Stimulated activated CD8-positive, alpha-beta memory T cell treated with anti-CD3 and anti-CD28 coated beads, Interleukin-15, amount 100 ng/mL, for 1 hour (primary cell): ENCODE measurements around the gene ARID2.

Source experiments
- DNase-seq: peaks from one replicate; pipeline ENCODE4 v3.0.0-alpha.2; 2020; ENCODE audit warnings: low read depth

ARID2 gene

DNA sequence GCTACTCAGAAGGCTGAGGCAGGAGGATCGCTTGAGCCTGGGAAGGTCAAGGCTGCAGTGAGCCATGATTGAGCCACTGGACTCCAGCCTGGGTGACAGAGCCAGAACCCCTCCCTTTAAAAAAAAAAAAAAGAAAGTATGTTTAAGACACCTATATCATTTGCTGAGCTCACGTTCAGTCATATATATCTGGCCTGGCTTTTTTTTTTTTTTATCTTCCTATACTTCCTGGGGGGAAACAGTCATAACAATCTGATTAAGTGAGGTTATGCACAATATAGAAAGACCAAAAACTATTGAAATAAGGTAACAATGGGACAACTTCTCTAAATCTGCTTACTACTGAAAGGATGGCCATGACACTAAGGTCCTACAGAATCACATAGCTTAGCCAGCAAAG is 9.4 kb upstream of the ARID2 start:
- DNase-seq = no peak

DNA sequence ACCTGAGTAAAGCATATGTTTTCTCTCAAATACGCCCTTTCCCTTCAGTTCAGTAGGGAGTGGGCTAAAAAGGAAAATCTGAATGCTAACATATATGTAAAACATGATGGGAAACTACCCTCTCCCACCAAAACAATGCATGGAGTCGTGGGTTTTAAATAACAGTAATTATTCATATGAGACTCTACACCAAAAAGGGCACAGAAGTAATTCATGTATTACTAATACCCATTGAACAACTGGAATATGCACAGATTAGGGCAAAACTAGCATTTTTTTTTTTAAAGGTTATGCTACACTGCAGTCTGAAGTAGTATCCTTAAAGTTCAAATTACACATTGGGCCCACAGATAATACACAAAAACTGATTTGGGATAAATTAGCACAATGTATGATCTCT is 8.1 kb upstream of the ARID2 start:
- DNase-seq = no peak

DNA sequence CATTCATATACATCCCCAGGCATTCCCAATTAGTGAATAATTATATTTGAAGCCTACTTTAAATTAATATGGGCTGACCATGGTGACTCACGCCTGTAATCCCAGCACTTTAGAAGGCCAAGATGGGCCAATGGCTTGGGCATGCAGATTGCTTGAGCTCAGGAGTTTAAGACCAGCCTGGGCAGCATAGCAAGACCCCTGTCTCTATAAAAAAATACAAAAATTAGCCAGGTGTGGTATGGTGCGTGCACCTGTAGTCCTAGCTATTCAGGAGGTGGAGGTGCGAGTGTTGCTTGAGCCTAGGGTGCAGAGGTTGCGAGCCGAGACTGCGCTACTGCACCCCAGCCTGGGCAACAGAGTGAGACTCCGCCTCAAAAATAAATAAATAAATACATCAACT is 7.6 kb upstream of the ARID2 start:
- no peak for DNase-seq

DNA sequence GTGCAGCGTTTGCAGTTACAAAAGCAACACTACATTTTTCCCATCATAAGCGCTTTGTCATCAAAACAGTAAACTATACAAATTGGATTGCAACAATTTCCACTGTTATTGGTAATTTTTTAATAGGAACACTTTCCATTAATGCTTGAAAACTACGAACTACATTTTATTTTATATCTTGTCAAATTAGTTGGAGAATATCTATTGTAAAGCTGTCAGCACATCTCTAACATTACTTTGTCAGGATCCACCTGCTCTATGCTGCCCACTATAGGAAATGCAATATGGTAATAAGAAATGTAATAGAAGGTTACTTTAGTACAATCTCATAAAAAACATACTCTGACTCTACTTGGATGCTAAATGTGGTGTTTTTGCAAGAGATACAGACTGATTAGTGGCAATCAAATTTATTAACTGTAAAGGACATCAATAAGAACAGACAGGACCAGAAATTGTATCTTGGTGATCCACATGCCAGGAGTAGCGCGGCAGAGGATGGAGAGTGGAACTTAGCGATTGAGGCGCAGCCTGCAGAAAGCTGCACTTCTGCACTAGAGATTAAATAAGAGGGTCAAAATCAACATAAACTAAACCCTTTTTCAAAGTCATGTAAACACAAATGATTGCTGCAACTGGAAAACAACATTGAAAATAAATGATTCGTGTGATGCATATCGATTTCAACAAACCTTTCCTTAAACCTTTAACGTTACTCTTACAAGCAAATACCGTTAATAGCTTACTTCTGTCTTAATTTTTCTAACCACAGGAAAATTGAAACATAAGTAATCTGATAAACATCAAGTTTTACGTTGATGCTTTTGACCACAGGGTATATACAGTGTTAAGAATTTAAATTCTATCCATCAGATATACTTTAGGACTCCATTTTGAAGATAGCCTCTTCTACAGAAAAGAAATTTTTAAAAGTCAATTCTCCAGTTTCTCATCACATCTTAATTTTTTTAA is 3.6 kb upstream of the ARID2 start:
- DNase-seq = no peak

DNA sequence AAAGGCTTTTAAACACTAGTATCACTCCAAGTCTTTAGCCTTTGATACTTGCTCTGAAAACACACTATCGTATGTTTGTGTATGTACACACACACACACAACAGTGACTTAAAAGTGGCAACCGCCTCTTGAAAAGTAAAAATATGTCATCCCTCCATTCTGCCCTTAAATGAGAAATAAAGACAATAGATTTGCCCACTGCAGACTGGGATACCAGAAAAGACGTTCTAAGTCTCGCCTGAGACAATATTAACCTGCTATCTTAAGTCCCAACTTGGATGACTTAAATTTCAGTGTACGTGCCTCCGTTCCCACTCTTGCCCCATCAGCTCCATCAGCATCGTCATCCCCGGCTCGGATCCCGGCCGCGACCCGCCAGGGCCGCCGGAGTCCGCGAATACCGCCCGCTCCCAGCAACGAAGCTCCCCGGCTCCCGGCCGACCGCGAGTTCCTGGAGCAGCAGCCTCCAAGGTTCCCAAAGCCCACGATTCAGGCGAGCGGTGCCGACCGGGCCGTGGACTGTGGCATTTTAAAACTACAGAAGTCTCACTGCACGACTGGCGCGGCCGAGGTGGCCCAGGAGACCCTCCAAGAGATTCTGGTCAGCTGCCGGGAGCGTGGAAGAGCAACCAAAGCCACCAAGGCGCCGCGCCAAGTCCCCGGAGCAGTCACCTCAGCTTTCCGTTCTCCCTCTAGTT is 2.8 kb upstream of the ARID2 start:
- DNase-seq = peak; percentile 10

DNA sequence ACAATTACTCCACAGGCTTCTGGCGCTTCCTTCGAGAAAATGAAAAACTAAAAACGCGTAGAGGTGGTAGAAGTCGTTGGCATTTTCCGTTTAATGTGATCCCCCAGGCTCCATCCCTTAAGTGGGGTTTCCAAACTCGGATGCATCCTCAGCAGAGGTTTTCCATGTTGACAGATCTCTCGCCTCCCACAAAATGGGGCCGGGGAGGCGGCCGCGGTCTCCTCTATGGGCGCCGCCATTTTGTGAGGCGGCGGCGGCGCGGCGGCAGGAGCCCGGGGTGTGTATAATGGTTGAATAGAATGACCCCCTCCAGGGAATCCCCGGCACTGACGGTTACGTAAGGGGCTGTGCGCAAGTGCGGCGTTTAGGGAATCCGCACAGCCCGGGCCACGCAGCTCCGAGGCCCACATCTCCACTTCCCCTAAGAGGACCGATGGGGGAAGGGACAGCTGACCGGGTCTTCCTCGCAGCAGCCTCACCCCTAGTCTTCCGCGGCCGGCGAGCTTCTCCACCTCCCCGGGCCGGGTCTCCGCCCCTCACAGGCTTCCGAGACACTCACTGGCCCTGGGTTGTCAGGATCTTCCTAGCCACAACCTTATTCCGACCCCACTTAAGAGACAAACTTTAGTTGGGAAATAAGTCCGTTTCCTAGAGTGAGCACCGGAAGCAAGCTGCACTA is 2.1 kb upstream of the ARID2 start:
- peak; percentile 67 for DNase-seq

DNA sequence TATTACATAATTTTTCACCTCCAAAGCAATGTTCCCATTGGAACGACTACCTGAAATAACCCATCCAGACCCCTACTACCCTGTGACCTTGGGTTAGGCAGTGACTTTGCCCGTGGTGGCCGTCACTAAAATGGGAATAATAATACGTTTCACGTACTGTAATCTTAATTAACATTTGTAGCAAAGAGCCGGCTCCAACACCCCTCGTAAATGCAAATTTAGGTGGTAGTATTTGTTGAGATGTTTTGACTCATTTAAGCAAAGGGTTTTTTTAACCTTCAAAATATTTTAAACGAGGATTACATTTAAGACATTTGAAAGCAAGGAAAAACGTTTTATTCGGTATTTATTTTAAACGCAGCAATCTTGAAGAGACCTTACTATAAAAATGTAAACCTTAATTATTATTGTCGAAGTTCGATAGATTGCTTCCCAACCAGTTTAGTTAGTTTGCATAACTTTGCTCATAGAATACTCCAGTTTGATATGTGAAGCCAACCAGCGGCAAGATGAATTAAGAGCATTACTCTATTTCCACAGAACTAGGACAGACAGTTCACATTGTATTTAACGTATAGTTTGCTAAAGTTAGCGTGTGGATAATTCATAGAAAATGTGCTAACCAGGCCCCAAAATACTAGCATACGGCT is 1.4 kb upstream of the ARID2 start:
- no peak for DNase-seq

DNA sequence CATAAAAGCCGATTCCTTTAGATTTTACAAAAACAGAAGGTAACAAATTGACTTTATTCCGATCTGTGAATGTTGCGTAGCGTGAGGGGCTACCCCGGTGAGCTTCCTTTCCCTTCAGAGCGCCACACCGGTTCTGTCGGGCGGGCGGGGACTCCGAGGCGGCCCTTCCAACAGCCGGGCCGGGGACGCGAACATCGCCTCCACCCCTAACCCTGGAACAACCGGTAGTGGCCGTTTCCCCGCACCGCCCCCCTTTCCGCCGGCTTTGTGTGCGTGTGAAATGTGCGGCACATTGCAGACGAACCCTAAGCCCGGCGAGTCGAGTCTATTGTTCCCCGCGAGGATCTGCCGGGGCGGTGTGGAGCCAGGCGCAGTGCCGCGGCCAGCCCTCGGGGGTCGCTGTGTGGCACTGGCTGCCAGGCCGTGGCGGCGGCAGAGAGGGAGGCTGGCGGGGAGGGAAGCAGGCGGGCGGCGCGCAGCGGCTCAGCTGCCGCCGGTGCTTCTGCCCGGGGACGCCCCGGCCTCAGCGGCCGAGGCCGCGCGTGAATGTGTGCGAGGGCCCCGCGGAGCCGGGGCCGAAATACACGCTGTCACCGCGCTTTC is 775 bp upstream of the ARID2 start:
- DNase-seq = peak; percentile 91

DNA sequence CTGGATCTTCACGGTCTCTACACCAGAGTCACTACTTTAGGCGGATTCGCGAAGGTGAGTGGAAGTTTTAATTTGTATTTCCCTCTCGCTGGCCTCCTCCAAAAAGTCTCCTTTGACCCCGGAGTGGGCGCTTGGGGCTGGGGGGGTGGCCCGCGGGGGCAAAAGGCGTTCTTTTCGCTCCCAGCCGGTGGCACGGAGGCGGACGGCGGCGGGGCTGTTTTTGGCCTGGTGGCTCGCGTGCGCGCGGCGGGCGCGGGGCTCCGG is 510 bp downstream of the ARID2 start:
- no peak for DNase-seq

DNA sequence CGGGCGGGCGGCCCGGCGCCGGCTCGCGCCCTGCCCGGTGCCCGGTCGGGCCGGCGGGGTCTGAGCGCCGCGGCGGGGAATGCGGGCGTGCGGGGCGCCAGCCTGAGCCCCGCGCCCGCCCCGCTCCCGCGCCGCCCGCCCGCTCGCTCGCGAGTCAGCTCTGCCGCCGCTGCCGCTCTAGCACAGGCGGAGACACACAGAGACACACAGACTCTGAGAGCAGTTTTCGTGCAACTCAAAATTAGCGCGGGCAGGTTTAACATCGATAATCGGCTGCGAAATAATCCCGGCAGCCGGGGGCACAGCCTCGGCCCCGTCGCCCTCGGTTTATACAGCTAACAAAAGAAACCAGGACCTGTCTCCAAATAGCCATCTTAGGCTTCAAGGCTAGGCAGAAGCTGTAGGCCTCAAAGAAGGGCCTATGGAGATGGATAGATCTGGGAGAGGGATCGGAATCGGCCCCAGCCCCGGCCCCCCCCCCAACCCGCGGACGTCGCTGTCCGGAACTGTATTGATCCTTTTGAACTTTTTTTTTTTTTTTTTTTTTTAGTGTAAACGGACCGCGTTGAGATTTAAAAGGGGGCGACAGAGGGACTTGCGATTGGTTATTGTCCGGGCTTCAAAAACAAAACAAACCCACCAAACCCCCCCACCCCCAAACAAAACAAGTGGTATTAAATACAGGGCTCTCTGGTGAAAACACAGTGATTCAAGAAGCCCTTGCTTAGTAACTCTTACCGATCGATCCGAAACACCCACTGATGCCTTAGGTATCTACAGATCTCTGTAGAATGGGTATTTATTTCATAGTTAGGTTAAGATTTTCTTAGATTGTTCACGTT is 1.1 kb downstream of the ARID2 start:
- DNase-seq = peak; percentile 38

DNA sequence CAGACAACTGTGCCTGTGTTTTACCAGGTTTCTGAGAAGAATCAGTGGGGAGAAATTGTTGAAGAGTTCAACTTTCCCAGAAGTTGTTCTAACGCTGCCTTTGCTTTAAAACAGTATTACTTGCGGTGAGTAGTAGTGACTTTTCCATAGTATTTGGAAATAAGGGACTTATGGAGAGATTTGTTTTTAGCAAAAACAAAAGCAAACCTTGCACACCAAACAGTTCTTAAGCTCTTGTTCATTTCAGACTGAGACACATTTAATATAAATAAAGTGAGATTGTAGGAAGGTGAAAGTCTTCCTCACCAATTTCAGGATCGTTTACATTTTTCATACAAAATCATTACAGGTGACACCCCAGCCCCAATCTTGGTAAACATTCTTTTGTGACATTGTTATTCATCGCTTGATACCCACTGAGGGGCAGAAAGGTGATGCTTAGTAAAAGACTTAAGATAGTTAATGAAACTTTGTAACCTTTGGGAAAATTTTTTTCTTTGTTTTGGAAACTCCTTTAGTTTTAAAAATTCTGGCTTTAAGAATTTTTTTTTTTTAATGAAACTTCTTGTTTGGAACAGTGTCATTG is 1.8 kb downstream of the ARID2 start:
- no peak for DNase-seq

DNA sequence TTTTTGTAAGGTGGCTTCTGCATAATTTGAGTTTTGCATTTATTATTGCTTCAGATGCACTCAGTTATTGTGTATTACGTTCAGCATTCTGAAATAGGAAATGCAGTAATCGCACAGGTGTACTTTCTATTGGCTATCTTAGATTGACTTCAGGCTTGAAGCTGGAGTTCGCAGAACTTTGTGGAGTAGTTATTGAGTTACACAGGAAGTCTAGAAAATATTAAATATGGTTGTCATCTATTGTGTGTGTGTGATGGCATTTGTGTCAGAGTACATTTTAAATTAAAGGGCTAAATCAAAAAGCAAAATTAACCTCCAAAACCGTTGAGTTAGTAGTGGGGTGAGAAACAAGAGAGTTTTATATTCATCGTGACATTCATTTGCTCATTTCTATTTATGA is 2.7 kb downstream of the ARID2 start:
- no peak for DNase-seq

DNA sequence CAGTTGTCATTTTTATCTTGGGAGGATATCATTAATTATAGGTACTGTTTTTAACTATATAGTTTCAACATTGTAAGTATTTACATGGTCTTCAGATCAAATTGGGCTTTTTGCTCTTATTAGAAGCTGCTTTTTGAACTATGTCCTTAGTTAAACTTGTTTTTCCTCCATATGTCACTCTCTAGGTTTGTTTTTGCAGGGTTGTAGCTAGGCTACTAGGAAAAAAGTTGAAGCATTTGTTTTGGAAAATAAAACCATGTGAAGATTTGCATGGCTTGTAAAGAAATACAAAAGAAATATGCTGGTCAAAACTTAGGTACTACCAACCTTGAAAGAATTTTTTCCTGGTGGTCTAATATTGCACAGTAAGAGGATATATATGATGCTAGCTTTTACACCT is 3.4 kb downstream of the ARID2 start:
- DNase-seq = no peak

DNA sequence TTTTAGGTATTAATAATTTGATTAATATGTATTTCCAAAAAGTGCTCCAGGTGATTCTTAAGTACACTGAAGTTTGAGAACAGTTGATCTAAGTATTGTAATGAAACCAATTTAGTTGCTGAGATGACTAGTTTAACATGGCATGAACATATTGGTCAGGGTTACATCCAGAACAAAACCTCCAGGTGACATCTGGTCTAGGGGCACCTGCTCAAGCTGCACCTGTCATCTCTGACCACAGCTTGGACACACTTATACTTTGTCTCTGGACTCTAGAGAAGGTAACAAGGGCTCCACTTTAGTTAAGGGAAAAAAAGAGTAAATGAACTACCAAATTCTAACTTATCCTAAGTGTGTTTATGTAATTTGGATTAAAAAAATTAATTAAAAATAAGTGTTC is 8.1 kb downstream of the ARID2 start:
- no peak for DNase-seq

DNA sequence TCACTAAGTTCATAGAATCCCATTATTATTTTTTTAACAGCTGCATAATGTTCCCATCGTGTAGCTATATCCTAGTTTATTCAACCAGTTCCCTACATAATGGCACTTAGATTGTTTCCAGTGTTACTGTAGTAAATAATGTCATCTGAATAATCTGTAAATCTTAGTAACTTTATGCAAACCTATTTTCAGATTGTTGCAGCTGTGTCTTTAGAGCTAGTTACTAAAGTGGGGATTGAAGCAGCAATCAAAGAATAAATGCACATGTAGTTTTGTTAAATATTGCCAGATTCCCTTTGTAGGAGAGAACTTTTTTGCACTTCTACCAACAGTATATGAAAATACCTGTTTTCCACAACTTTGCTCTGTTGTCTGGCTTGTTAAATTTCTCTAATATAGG is 13.1 kb downstream of the ARID2 start:
- no peak for DNase-seq

DNA sequence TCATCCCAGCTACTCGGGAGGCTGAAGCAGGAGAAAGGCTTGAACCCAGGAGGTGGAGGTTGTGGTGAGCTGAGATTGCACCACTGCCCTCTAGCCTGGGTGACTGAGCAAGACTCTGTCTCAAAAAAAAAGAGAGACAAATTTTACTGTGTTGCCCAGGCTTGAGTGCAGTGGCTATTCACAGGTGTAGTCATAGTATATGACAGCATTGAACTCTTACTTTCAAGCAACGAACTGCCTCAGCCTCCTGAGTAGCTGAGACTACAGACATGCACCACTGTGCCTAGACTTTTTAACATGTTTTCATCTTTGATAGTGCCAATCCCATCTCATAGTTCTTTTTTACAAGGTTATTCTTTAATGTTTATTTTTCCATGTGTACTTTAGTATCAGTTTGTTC is 13.7 kb downstream of the ARID2 start:
- DNase-seq = no peak

DNA sequence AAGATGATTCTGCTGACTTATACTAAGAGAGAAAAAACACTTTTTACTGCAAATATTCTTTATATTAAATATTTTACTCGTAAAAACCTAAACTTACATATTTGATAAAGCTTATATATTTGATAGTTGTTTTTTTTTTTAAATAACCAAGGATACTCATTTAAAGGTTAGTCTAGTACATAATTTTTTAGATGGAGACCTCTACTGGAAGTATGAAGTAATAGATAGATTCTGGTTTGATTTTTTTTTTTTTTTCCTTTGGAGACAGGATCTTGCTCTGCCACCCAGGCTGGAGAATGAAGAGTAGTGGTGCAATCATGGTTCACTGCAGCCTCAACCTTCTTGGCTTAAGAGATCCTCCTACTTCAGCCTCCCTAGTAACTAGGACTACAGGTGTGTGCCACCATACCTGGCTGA is 16.4 kb downstream of the ARID2 start:
- no peak for DNase-seq

DNA sequence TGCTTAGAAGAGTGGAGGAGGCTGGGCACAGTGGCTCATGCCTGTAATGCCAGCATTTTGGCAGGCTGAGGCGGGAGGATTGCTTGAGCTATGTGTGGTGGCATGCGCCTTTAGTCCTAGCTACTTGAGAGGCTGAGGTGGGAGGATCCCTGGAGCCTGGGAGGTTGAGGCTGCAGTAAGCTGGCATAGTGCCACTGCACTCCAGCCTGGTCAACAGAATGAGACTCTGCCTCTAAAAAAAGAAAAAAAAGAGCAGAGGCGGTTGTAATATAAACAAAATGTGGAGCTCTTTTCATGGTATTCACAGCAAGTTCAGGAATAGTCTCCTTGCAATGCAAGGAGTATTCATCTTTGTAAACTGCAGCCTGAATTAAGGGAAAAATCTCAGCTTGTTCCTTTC is 27.2 kb downstream of the ARID2 start:
- DNase-seq = no peak

DNA sequence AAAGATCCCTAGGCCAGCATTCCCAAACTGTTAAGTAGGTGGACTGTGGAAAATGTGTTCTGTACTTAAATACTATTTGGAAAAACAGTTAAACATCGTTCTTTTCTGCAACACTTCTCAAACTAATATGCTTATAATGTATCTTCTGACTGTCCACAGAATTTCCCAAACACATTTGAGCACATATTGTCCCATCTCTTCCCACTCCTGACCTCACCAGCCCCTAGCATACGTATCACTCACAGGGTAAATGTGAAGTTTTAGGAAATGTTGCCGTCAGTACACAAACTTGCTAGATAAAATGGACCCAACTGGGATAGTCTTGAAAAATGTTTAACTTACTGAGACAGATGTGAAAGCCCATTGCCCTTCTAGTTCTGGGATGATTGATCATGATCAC is 27.7 kb downstream of the ARID2 start:
- DNase-seq = no peak

DNA sequence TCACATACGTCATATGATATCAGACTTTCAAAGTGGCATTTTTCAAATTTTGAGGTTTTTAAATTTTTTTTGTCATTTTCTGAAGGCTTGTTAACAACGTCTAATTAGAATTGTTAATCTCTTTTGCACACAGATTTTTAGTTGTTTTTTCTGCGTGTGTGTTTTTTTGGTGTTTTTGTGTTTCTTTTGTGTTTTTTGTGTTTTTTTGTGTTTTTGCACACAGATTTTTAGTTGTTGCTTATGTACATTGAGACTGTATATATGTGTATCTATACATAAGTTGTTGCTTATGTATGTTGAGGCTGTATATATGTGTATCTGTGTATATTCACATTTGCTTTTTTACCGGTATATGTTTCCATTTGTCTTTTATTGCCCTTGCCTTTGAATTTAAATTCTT is 30.8 kb downstream of the ARID2 start:
- no peak for DNase-seq
